Activated CD4-positive, alpha-beta T cell treated with anti-CD3 and anti-CD28 coated beads for 4 hours (primary cell): ENCODE measurements around the gene TXNDC9.
"Not testable (repeated sequence)": the region's sequence is repeated elsewhere in the genome, so short reads cannot be mapped to it uniquely, and the experiment has no call there.

Experiments
- DNase-seq, 2 donors: peaks; one replicate each; pipeline ENCODE4 v3.0.0-alpha.2; 2020

The TXNDC9 gene

GRCh38 chr2:99335911-99336803 lies at the start of gene TXNDC9:
Gene TXNDC9, minus strand, starts transcription at chr2:99336333. Its CDS starts 3,123 bp downstream, at chr2:99333210.
- DNase-seq = peak; percentile 97 to 98

- no peak for DNase-seq
Measured at GRCh38 chr2:99382143-99382542, 46.0 kb upstream of the TXNDC9 start.

GRCh38 chr2:99380376-99381010 lies 44.4 kb upstream of the TXNDC9 start:
- DNase-seq = no peak

GRCh38 chr2:99377879-99378278 lies 41.7 kb upstream of the TXNDC9 start:
- no peak for DNase-seq

- no peak for DNase-seq
Measured at GRCh38 chr2:99376254-99376864, 40.2 kb upstream of the TXNDC9 start.

DNA sequence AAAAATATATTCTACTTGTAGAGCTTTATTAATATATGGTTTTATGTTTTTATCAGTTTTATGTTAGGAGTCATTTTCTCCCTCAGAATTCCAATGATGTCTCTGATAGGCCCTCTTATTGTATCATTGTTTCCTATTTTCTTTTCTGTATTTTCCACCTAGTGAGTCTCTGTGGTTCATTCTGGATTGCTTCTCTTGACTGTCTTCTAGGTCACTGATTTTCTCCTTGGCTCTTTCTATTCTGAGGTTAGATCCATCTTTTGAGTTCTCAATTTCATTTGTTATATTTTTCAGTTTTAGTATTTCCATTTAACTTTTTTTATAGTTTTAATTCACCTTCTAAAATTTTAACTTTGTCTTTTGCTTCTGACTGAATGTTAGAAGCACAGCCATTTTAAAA lies 38.6 kb upstream of the TXNDC9 start:
- no peak for DNase-seq

- DNase-seq = no peak
Measured at GRCh38 chr2:99373144-99373543, 37.0 kb upstream of the TXNDC9 start.

- not testable (repeated sequence) for DNase-seq
Measured at GRCh38 chr2:99368854-99369253, 32.7 kb upstream of the TXNDC9 start.

DNA sequence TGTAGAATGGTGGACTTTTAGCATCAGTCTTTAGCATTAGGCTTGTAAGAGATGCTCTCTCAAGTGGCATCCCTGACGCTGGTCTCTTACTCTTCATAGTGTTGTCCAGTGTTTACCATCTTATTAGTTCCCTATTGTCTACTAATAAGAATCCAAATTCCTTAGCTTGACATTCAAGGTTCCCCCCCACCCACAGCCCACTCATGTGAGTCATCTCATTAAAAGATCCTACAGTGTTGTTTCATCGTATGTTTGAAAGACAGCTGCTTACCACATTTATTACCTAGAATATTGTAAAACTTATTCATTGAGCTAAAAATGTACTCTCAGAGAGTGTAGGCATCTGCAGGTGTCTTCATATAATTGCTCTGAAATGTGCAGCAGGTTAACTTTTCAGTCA lies 29.5 kb upstream of the TXNDC9 start:
- peak in 1 of 2 donors; percentile 7 for DNase-seq

DNA sequence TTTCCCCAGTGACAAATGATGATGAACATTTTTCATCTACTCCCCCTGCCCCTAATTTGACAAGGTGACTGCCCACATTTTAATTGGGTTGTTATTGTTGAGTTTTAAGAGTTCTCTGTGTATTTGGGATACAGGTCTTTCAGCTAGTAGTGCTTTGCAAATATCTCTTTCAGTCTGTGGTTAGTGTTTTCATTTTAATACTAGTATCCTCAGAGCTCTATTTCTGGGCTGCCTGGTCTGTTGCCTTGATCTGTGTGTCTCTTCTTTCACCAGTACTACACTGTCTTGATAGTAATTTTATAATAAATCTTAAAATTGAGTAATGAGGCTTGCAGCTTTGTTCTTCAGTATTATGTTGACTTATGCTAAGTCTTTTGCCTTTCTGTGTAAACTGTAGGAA lies 20.7 kb upstream of the TXNDC9 start:
- DNase-seq = no peak

DNA sequence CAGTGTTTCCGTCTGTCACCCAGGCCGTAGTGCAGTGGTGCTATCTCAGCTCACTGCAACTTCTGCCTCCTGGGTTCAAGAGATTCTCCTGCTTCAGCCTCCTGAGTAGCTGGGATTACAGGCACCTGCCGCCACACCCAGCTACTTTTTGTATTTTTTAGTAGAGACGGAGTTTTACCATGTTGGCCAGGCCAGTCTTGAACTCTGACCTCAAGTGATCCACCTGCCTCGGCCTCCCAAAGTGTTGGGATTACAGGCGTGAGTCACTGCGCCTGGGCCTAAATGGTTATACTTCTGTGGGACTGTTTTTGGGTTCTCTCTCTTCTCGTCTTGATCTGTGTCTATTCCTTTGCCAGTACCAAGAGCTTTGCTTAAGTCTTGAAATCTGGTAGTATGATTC lies 18.7 kb upstream of the TXNDC9 start:
- DNase-seq = not testable (repeated sequence)

DNA sequence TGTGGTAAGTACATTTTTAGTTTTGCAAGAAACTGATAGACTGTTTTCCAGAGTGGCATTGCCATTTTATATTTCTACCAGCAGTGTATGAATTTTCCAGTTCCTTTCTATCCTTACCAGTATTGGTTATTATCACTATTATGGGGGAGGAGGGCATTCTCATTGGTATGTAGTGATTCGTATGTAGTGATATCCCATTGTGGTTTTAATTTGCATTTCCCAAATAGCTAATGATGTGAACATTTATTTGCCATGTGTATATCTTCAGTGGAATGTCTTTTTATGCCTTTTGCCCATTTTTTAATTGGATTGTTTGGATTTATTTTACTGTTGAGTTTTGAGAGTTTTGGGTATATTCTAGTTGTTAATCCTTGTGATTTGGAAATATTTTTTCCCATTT lies 17.9 kb upstream of the TXNDC9 start:
- no peak for DNase-seq

DNA sequence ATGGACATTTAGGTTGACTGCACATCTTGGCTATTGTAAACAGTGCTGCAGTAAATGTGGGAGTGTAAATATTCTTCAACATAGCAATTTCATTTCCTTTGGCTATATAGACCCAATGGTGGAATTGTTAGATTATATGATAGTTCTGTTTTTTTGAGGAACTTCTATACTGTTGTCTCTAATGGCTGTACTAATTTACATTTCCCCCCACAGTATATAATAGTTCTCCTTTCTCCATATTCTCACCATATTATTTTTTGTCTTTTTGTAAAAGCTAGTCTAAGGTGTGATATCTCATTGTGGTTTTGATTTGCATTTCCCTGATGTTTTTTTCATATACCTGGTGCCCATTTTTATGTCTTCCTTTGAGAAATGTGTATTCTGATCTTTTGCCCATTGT lies 14.1 kb upstream of the TXNDC9 start:
- no peak for DNase-seq

DNA sequence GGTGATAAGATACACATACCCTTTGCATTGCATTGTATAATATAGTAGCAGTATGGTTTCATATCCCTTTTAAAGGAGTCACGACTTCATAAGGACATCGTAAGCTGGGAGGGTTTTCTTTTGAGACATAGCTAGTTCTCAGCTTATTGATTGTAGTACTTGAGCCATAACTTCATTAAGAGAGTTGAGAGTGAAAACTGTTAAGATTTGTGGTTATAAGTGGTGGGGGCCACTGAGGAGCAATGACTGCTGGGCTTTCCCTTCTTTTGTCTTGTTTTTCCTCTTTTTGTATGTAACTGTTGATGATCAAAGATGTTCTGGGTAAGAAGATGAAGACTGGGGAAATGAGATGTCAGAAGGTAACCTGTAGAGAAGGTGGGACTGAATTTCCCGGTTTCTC lies 12.0 kb upstream of the TXNDC9 start:
- no peak for DNase-seq

- no peak for DNase-seq
Measured at GRCh38 chr2:99346218-99346617, 10.1 kb upstream of the TXNDC9 start.

DNA sequence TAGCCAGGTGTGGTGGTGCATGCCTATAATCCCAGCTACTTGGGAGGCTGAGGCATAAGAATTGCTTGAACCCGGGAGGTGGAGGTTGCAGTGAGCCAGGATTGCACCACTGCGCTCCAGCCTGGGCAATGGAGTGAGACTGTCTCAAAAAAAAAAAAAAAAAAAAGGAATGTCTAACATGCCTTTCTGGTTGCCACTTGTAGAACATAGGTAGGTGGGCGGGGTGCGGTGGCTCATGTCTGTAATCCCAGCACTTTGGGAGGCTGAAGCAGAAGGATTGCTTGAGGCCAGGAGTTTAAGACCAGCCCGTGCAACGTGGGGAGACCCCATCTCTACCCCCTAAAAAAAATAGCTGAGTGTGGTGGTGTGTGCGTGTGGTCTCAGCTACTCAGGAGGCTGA lies 9.3 kb upstream of the TXNDC9 start:
- not testable (repeated sequence) for DNase-seq

DNA sequence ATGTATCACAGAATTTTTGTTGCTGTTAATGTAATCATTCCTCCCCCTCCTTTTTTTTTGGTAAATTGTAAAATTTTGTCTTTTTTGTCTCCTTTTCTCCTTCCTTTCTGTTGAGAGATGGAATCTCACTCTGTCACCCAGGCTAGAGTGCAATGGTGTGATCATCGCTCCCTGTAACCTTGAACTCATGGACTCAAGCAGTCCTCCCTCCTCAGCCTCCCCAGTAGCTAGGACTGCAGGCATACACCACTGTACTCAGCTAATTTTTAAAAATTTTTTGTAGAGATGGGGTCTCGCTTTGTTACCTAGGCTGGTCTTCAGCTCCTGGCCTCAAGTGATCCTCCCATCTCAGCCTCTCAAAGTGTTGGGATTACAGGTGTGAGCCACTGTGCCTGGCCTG lies 6.4 kb upstream of the TXNDC9 start:
- no peak for DNase-seq

DNA sequence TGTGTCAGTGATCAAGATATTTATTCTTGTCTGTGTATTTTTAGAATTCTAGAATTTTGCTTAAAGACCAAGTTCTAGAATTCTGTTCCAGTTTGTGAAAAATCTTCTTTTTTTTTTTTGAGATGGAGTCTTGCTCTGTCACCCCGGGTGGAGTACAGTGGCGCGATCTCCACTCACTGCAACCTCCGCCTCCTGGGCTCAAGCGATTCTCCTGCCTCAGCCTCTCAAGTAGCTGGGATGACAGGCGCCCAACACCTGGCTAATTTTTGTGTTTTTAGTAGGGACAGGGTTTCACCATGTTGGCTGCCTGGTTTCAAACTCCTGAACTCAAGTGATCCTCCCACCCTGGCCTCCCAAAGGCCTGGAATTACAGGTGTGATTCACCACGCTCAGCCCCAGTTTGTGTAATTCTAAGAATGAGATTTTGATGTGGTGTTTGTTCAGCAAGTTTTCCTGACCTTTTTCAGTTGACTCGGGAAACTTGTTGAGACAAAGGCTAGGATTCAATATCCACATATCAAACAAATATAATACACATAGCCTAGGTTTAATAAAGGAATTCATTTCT lies 4.6 kb upstream of the TXNDC9 start:
- no peak for DNase-seq

DNA sequence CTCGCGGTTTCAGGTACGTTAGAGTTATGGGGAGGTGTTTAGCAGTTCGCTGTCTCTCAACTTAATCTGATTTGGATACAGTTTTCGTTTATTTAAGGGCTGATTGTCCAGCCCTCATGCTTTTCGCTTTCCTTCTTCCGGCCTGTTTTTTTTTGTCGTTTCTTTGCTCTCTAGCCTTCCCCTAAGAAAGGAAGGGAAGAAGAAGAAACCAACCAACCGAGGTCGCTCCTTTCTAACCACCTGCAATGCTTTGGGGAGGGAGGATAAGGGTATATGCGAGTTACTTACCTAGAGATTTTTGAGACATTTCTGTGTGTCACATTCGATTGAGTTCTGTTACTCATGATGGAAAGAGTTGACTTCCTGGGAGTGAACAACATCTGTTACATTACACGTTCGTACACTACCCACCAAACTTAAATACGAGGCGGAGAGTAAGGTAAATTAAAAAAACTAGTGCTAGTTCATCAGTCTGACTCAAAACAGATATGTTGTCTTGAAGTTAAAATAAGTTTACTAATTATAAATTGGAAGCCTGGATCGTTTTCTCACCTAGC lies 2.0 kb upstream of the TXNDC9 start:
- DNase-seq = peak; percentile 1 to 5

DNA sequence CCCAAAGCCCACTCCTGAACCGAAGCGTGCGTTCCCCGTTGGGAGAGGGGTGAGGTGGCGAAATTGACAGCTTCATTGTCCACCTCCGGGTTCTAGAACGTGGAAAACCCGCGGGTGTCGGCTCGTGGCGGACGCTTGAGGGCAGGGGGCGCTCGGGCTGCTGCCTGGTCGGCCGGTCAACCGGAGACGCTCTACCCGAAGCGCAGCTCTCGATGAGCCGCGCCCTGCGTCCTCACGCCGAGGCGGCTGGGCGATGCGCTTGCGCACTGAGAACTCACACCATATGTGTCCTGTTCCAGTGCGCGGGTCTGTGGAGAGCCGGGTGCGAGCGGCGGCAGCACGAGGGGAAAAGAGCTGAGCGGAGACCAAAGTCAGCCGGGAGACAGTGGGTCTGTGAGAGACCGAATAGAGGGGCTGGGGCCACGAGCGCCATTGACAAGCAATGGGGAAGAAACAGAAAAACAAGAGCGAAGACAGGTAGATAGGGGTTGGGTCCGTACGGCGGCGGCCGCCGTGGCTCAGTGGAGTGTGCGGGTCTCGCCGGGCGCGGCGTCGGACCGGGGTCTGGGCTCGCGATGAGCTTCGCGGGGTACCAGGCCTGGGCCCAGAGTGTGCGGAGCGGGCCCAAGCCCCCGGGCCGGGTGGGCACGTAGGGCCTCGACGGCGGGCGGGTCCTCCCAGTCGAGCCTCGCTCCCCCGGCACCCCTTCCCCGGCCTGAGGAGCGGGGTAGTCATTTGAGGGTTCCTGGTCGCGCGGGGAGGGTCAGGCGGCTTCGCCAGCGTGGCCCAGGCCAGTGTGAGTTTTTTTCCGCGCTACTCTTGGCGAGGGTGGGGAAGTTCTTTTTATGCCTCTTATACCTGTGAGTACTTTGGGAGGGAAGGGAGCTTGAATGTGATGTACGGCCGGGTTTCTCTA lies 1.2 kb upstream of the TXNDC9 start, which contains the start of gene EIF5B:
Gene EIF5B, plus strand, starts transcription at position 277 of the 916 bp plus-strand sequence. Its CDS starts 166 bp downstream, at position 443.
- DNase-seq = peak; percentile 91 to 95

- no peak for DNase-seq
Measured at GRCh38 chr2:99336804-99337112, 625 bp upstream of the TXNDC9 start.

- no peak for DNase-seq
Measured at GRCh38 chr2:99325384-99325783, 10.7 kb downstream of the TXNDC9 start.
